Testis (tissue), 2 donors: ENCODE data around the gene ADAR.

Experiments used
- POLR2A ChIP-seq: fragments of 450-650 bp; IDR thresholded peaks from one replicate; pipeline ENCODE4 v1.6.1; 2017; ENCODE audit warnings: antibody characterized with exemption, mild to moderate bottlenecking, moderate library complexity
- TF ChIP-seq, protein P1 (sequence below), 3 experiments: fragments of 450-650 bp in 2 of 3; fragments of 200-600 bp in 1 of 3; sonication (generic) in 1 of 3; IDR thresholded peaks; one replicate each; pipeline ENCODE4 v1.5.1; 2016 to 2019; ENCODE audit warnings: antibody characterized with exemption in 3 of 3, mild to moderate bottlenecking in 2 of 3, moderate library complexity in 1 of 3

DNA sequence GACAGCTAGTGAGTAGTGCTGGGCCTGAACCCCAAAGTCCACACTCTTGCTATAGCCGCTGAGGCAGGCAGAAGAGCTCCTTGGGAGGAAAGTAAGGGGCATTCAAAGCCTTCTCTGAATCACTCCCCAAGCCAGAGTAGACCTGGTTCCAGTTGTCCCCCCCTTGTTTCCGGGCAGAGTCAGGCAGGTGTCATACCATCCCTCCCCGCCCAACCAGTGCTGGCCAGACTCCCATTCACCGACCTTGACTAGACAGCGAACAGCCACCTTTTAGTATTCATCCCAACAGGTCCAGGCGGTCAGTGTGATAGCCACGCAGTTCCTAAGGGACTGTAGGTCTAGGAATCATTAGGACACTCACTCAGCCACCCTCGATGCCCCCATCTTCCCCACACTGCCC, 28.6 kb downstream of the ADAR start:
- TF ChIP-seq, protein P1, sequence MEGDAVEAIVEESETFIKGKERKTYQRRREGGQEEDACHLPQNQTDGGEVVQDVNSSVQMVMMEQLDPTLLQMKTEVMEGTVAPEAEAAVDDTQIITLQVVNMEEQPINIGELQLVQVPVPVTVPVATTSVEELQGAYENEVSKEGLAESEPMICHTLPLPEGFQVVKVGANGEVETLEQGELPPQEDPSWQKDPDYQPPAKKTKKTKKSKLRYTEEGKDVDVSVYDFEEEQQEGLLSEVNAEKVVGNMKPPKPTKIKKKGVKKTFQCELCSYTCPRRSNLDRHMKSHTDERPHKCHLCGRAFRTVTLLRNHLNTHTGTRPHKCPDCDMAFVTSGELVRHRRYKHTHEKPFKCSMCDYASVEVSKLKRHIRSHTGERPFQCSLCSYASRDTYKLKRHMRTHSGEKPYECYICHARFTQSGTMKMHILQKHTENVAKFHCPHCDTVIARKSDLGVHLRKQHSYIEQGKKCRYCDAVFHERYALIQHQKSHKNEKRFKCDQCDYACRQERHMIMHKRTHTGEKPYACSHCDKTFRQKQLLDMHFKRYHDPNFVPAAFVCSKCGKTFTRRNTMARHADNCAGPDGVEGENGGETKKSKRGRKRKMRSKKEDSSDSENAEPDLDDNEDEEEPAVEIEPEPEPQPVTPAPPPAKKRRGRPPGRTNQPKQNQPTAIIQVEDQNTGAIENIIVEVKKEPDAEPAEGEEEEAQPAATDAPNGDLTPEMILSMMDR (IDR thresholded peaks at IDR 0.05): no peak
- TF ChIP-seq POLR2A: no peak
